SKM-1 (cell line): ENCODE measurements around the gene ZMIZ2.
"Not testable (repeated sequence)": the region's sequence is repeated elsewhere in the genome, so short reads cannot be mapped to it uniquely, and the experiment has no call there.

Experiments used
- DNase-seq: peaks from one replicate; lab custom pipeline; 2025; ENCODE audit not compliant: unreplicated experiment; lab: John Stamatoyannopoulos, UW

The ZMIZ2 gene

DNA sequence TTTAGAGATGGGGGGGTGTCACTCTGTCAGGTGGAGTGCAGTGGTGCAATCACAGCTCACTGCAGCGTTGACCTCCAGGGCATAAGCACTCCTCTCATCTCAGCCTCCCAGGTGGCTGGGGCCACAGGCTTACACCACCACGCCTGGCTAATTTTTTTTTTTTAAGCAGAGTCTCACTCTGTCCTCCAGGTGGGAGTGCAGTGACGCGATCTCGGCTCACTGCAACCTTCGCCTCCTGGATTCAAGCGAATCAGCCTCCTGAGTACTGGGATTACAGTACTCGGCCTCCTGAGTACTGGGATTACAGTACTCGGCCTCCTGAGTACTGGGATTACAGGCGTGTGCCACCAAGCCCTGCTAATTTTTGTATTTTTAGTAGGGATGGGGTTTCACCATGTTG lies 24.2 kb downstream of the ZMIZ2 start:
- DNase-seq = no peak

GRCh38 chr7:44774486-44774885 lies 25.8 kb downstream of the ZMIZ2 start:
- not testable (repeated sequence) for DNase-seq

- no peak for DNase-seq
These were observed 26.9 kb downstream of the ZMIZ2 start for GRCh38 chr7:44775383-44776107.

GRCh38 chr7:44776211-44776610 lies 27.6 kb downstream of the ZMIZ2 start:
- no peak for DNase-seq

DNA sequence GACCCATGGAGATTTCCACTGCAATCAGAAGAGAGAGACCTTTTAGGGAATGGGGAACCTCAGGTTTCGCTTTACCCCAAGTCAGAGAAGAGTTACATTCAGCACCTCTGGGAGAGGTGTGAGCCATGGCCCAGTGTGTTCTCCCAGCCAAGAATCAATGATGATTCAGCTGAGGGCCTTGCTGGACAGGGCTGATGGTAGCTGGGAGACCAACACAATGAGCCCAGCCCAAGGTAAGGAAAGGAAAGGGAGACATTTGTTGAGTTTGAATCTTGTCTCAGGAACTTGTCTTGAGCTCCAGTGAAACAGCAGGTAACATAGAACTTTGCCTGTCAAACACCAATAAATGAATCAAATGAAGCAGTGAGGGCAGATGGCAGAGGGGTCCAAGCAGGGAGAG lies 33.8 kb downstream of the ZMIZ2 start:
- DNase-seq = no peak

DNA sequence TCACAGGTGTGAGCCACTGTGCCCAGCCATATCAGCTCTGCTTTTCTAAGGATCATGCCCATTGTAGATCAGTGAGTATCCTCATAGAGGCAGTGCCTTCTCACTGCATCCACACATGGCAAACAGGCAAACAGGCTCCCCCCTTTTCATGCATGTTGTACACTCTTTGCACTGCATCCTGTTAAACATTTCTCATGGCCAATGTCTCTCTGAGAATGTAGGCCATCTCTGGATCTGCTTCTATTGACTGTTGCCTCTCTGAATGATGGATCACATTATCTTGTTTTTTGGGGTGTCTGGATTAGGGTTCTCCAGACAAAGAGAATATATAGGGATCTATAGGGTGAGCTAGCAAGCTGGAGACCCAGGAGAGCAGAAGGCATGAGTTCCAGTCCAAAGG lies 34.8 kb downstream of the ZMIZ2 start:
- DNase-seq = no peak

- no peak for DNase-seq
These were observed 35.7 kb downstream of the ZMIZ2 start for GRCh38 chr7:44784364-44784763.

DNA sequence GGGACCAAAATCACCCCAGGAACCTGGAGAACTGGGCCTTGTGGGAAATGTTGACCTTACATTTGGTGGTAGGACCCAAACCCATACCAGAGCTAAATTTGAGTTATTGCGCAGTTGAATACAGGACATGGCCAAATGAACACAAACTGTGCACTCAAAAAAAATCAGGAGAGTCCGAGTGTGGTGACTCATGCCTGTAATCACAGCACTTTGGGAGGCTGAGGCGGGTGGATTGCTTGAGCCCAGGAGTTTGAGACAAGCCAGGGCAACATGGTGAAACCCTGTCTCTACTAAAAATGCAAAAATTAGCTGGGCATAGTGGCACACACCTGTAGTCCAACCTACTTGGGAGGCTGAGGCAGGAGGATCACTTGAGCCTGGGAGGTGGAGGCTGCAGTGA lies 36.6 kb downstream of the ZMIZ2 start:
- DNase-seq = not testable (repeated sequence)

GRCh38 chr7:44787041-44787440 lies 38.4 kb downstream of the ZMIZ2 start:
- no peak for DNase-seq

- DNase-seq = no peak
These were observed 39.1 kb downstream of the ZMIZ2 start for GRCh38 chr7:44787762-44788161.

GRCh38 chr7:44789990-44790389 lies 41.3 kb downstream of the ZMIZ2 start:
- DNase-seq = no peak

- DNase-seq = no peak
These were observed 42.9 kb downstream of the ZMIZ2 start for GRCh38 chr7:44791278-44792219.

GRCh38 chr7:44793919-44794318 lies 45.3 kb downstream of the ZMIZ2 start:
- no peak for DNase-seq

DNA sequence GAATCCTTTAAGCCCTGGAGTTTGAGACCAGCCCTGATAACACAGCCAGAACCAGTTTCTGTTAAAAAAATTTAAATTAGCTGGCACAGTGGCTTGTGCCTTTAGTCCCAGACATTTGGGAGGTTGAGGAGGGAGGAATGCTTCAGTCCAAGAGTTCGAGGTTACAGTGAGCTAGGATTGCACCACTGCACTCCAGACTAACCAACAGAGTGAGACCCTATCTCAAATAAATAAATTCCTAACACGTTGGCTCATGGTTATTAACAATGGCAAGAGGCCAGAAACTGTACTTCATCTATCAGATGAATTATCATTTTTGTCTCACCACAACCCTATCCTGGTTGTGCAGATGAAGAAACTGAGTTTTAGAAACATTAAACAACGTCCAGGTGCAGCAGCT lies 45.7 kb downstream of the ZMIZ2 start:
- DNase-seq = no peak

DNA sequence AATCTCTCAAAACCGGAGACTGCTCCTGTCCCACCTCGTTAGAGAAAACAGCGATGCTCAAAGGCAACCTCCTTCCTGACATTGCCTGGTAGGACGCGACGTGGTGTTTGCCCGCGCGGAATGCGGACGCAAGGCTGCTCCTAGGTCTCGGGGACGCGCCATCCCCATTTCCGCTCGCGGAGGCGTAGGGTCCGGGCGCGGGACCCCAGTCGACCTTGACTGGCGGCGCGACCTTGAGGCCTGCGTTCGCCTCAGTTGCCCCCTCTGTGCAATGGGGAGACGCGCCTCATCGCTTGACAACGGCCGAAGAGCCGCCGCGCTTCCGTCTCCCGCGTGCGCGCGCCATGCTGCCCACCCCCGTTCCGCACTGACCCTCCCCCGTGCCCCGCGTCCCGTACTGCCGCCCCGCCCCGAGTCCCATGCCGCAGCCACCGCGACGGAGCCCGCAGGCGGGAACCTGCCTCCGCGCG lies 47.4 kb downstream of the ZMIZ2 start:
- no peak for DNase-seq

- DNase-seq = peak; percentile 90
These were observed 48.1 kb downstream of the ZMIZ2 start, which contains the start of gene PPIA for GRCh38 chr7:44796504-44797328. Gene PPIA, plus strand, starts transcription at chr7:44796681. Its CDS starts 44 bp downstream, at chr7:44796725.

DNA sequence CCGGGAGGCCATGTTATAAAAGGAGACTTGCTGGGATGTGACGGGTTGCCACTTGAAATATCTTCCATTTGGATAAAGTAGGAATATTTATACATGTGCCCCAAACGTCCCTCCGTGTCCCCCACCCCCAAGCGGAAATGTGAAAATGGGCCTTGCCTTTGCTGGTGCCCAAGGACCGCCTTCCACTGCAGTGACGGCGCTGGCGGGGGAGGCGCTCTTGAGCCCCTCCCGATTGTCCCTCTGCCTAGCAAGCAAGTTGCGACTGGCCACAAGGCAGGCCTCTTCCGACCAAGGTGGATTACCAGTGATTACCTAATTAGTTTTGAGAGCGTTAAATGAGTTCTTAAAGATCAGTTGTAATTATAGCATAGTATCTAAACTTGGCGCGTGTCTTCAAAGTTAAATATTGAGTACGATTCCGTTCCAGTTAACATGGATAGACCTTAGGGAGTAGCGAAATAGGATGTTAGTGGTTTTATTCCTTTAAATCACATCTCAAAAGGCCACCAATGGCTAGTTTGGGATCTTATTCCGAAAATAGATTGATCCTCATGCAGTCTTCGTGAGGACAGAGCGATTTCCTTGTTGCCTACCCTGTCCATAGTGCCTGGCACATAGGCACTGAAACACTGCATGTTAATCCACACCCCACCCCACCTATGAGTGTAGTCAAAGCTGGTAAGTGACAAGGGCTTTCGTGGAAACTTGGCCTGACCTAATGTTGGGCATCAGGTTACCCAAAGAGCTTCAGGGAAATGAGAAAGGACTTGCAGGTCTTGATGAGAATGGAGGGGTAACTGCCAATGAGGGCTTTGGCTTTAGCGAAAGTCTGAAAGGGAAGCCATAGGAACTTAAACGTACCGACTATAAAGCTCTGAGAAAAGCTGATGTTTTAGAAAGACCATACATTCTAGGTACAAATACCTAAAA lies 48.9 kb downstream of the ZMIZ2 start:
- peak; percentile 71 for DNase-seq

GRCh38 chr7:44798649-44799305 lies 50.1 kb downstream of the ZMIZ2 start:
- DNase-seq = no peak

DNA sequence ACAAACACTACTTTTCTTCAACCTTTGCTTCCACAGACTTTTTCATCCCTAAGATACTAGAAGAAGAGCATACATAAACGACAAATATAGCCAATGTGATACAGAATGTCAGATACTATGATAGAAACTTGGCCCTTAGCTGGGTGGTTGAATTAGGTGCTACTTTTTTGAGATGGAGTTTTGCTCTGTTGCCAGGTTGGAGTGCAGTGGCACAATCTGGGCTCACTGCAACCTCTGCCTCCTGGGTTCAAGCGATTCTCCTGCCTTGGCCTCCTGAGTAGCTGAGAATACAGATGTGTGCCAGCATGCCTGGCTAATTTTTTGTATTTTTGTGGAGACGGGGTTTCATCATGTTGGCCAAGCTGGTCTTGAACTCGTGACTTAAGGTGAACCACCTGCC lies 51.3 kb downstream of the ZMIZ2 start:
- DNase-seq = no peak
